Hepatocyte (in vitro differentiated cells): Measurements from ENCODE around the gene AKAP6. TPM values are rescaled to one million over a fixed set of nuclear protein-coding genes. Genes with fewer than 3 reads are reported as not detected.

Experiments used
- DNase-seq: peaks from one replicate; pipeline ENCODE4 v3.0.0-alpha.2; 2016; ENCODE audit warnings: low spot score
- H2AFZ ChIP-seq: fragments of 200-600 bp; sonication (generic); 2 replicates; pipeline ENCODE4 v1.6.0; 2016; ENCODE audit warnings: antibody characterized with exemption, mild to moderate bottlenecking
- H3K27ac ChIP-seq: fragments of 200-600 bp; sonication (generic); 2 replicates; pipeline ENCODE4 v1.5.1; 2016; ENCODE audit warnings: mild to moderate bottlenecking
- H3K27me3 ChIP-seq: fragments of 200-600 bp; sonication (generic); 2 replicates; pipeline ENCODE4 v1.6.1; 2016
- H3K36me3 ChIP-seq: fragments of 200-600 bp; sonication (generic); replicated peaks from 2 replicates; pipeline ENCODE4 v1.5.1; 2016; ENCODE audit warnings: low read depth; ENCODE audit not compliant: insufficient read depth
- H3K4me1 ChIP-seq: fragments of 200-600 bp; sonication (generic); 2 replicates; pipeline ENCODE4 v1.5.1; 2016; ENCODE audit warnings: mild to moderate bottlenecking, moderate library complexity; ENCODE audit not compliant: insufficient read depth
- H3K4me2 ChIP-seq: fragments of 200-600 bp; sonication (generic); 2 replicates; pipeline ENCODE4 v1.6.0; 2016
- H3K4me3 ChIP-seq: fragments of 200-600 bp; sonication (generic); 2 replicates; pipeline ENCODE4 v1.5.1; 2016; ENCODE audit warnings: mild to moderate bottlenecking
- H3K79me2 ChIP-seq: fragments of 200-600 bp; sonication (generic); 2 replicates; pipeline ENCODE4 v1.6.0; 2017; ENCODE audit warnings: mild to moderate bottlenecking
- H3K9me2 ChIP-seq: fragments of 200-600 bp; sonication (generic); replicated peaks from 2 replicates; pipeline ENCODE4 v1.6.0; 2017; ENCODE audit warnings: mild to moderate bottlenecking; ENCODE audit not compliant: insufficient read depth
- H3K9me3 ChIP-seq: fragments of 200-600 bp; sonication (generic); 2 replicates; pipeline ENCODE4 v1.5.1; 2016; ENCODE audit warnings: low read depth, mild to moderate bottlenecking
- H4K20me1 ChIP-seq: fragments of 200-600 bp; sonication (generic); 2 replicates; pipeline ENCODE4 v1.6.0; 2016; ENCODE audit warnings: mild to moderate bottlenecking; ENCODE audit not compliant: insufficient read depth, poor library complexity, severe bottlenecking
- EZH2 ChIP-seq: fragments of 200-600 bp; sonication (generic); IDR thresholded peaks from 2 replicates; pipeline ENCODE4 v1.6.1; 2016; ENCODE audit warnings: antibody characterized with exemption, mild to moderate bottlenecking, borderline replicate concordance
- EZH2phosphoT487 ChIP-seq: fragments of 200-600 bp; sonication (generic); IDR thresholded peaks from one replicate; pipeline ENCODE4 v1.6.1; 2018; ENCODE audit warnings: antibody characterized with exemption, mild to moderate bottlenecking, low read depth, moderate library complexity; ENCODE audit not compliant: unreplicated experiment, severe bottlenecking
- WGBS: methylation state at CpG from one replicate; pipeline ENCODE4 v1.1.6; 2016; ENCODE audit warnings: low lambda C conversion rate; ENCODE audit errors: missing lambda C conversion rate; 5-methylcytosine and 5-hydroxymethylcytosine counted together
- polyA plus RNA-seq: library from polyadenylated mRNA; unstranded; fragments of >200 nt; fragmentation: Nextera tagmentation; extraction: Ambion mirVana; gene quantifications from 2 replicates; pipeline ENCODE4 v1.2.1, GENCODE V29; 2016
- total RNA-seq: library from RNA; depleted of rRNA; stranded (reverse); fragments of >200 nt; gene quantifications from 2 replicates; pipeline ENCODE4 v1.2.3, GENCODE V29; 2014
- TF ChIP-seq, protein P1 (sequence below): fragments of 200-600 bp; sonication (generic); IDR thresholded peaks from 2 replicates; pipeline ENCODE4 v1.5.1; 2016; ENCODE audit warnings: antibody characterized with exemption, mild to moderate bottlenecking; ENCODE audit not compliant: poor library complexity

The AKAP6 gene
- total and polyA plus RNA-seq, 2 experiments from 2014 or later = 1.1 to 2.1 TPM

DNA sequence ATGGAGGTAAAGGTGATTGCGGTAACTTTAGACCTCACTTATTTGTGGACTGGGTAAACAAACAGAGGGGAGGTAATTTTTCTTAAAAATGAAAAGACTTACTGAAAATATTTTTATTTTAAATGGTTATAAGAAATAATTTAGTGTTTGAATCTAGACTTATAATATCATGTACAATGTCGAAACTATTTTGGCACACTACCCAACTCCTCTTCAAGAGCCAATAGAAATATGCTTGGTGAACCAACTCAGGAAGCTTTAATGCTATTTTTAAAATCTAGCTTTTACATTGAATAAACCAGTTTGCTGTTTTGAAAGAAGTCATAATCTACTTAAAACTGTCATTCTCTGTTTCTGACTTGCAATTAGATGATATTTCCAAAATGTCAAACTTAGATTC lies 433.8 kb downstream of the AKAP6 start:
- no peaks in the 10 kb centered on the region for H3K79me2 ChIP-seq
- whole genome bisulfite sequencing = 86% methylated on average over 2 of the region's 2 CpGs

DNA sequence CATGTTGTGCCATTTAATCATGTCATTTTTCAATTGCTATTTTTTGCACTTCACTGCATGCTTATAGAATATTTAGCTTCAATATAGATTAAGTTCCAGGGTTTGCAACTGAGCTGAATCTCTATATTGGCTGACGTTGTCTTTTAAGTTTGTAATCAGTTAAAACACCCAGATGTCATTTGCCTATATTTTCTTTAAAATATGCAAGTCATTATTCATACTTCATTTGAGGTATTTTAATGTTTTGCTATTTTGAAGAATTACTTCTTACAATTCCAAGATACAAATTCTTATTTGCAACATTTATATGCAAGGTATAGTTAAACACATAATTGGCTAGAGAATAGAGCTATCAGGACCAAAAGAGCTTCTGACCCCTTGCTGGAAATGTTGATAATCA lies 434.6 kb downstream of the AKAP6 start:
- TF ChIP-seq EZH2phosphoT487 (no peak), EZH2 (no peak)
- TF ChIP-seq, protein P1, sequence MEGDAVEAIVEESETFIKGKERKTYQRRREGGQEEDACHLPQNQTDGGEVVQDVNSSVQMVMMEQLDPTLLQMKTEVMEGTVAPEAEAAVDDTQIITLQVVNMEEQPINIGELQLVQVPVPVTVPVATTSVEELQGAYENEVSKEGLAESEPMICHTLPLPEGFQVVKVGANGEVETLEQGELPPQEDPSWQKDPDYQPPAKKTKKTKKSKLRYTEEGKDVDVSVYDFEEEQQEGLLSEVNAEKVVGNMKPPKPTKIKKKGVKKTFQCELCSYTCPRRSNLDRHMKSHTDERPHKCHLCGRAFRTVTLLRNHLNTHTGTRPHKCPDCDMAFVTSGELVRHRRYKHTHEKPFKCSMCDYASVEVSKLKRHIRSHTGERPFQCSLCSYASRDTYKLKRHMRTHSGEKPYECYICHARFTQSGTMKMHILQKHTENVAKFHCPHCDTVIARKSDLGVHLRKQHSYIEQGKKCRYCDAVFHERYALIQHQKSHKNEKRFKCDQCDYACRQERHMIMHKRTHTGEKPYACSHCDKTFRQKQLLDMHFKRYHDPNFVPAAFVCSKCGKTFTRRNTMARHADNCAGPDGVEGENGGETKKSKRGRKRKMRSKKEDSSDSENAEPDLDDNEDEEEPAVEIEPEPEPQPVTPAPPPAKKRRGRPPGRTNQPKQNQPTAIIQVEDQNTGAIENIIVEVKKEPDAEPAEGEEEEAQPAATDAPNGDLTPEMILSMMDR = no peak
- no peak overlapping the region for H3K27ac ChIP-seq
- no peaks in the 10 kb centered on the region for H3K27me3 ChIP-seq
- no peak overlapping the region for H3K4me3 ChIP-seq
- no peak overlapping the region for H3K4me2 ChIP-seq
- H3K9me3 ChIP-seq = no peaks in the 10 kb centered on the region
- H3K79me2 ChIP-seq = no peaks in the 10 kb centered on the region
- no peaks in the 10 kb centered on the region for H3K36me3 ChIP-seq
- DNase-seq = no peak
- H3K9me2 ChIP-seq = no peaks in the 10 kb centered on the region
- no peaks in the 10 kb centered on the region for H3K4me1 ChIP-seq
- no peak overlapping the region for H2AFZ ChIP-seq
- no peaks in the 10 kb centered on the region for H4K20me1 ChIP-seq
- 83% methylated on average over 1 of the region's 1 CpG for WGBS

More for the DNA sequence above, 433.8 kb downstream of the AKAP6 start:
- TF ChIP-seq, protein P1 = no peak
- TF ChIP-seq EZH2 (no peak), EZH2phosphoT487 (no peak)
- Histone ChIP-seq H2AFZ (no peak overlapping the region), H3K4me3 (no peak overlapping the region), H3K36me3 (no peaks in the 10 kb centered on the region), H3K27ac (no peak overlapping the region), H3K9me3 (no peaks in the 10 kb centered on the region), H3K4me2 (no peak overlapping the region), H4K20me1 (no peaks in the 10 kb centered on the region), H3K4me1 (no peaks in the 10 kb centered on the region), H3K9me2 (no peaks in the 10 kb centered on the region), H3K27me3 (no peaks in the 10 kb centered on the region)
- no peak for DNase-seq

DNA sequence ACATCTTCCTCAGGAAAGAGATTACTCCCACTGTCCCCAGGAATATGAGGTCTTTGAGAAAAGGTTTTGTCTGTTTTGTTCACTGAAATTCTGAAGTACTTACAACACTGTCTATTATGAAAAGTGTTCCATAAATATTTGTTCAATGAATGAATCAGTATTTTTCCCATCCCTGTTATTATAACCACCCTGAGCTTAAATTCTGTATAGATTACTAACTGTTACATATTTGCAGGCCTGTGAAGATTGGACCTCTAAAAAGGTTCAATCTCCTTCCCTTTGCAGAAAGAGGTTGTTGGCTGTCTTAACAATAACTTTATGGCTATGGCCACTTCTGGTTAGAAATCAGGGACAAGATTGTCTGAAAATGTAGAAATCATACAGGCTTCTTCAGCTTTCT lies 435.0 kb downstream of the AKAP6 start:
- Histone ChIP-seq H2AFZ (no peak overlapping the region), H3K79me2 (no peaks in the 10 kb centered on the region), H3K4me3 (no peak overlapping the region), H3K27ac (no peak overlapping the region), H3K9me2 (no peaks in the 10 kb centered on the region), H3K4me1 (no peaks in the 10 kb centered on the region), H3K9me3 (no peaks in the 10 kb centered on the region), H3K4me2 (no peak overlapping the region), H3K36me3 (no peaks in the 10 kb centered on the region), H3K27me3 (no peaks in the 10 kb centered on the region), H4K20me1 (no peaks in the 10 kb centered on the region)
- TF ChIP-seq EZH2 = no peak
- DNase-seq = no peak

DNA sequence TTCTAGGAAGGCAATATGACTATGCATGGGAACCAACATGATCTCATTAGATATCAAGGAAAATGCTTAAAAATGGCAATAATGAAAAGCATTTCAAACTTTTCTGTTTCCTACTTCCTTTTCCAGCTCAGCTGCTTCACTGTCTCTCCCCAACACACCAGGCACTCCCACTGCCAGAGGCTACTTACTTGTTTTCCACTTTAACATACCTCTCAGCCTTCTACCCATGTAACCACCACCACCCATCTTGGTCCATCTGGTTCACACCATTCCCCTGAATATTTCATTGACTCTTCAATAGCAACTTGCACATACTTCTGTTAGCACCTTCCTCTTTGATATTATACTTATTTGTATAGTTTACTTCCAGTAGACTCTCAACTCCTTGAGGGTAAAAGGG lies 441.3 kb downstream of the AKAP6 start:
- Histone ChIP-seq H3K4me1 (no peaks in the 10 kb centered on the region), H3K79me2 (no peaks in the 10 kb centered on the region), H3K36me3 (no peaks in the 10 kb centered on the region), H3K4me3 (no peak overlapping the region), H3K9me2 (no peaks in the 10 kb centered on the region), H3K9me3 (no peaks in the 10 kb centered on the region), H3K4me2 (no peak overlapping the region), H3K27ac (no peak overlapping the region), H4K20me1 (no peaks in the 10 kb centered on the region), H3K27me3 (no peaks in the 10 kb centered on the region), H2AFZ (no peak overlapping the region)
- no peak for DNase-seq
- TF ChIP-seq EZH2phosphoT487 (no peak), EZH2 (no peak)
- TF ChIP-seq, protein P1 = no peak
